GM18517 (cell line): ENCODE results near the gene TTC39A.

Experiments used
- ATAC-seq: cut with Tn5 transposase; IDR thresholded peaks from one replicate; pipeline ENCODE4 v1.9.1; 2021; ENCODE audit warnings: mild to moderate bottlenecking, moderate library complexity; ENCODE audit not compliant: unreplicated experiment

The TTC39A gene

GRCh38 chr1:51330331-51331201, at the start of gene TTC39A:
TTC39A (minus strand) TSS chr1:51330562; CDS start chr1:51330477, 85 bp downstream.
- ATAC-seq, result no peak

DNA sequence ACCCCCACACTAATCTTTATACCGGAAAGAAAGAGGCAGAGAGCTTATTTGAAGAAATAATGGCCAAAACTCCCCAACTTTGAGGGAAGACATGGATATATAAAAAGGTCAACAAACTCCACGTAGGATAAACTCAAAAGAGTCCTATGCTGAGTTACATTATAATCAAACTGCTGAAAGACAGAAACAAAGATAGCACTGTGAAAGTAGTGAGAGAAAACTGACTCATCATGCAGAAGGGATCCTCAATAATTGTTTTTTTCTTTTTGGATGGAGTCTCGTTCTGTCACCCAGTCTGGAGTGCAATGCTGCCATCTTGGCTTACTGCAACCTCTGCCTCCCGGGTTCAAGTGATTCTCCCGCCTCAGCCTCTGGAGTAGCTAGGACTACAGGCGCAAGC, 48.5 kb upstream of the TTC39A start:
- ATAC-seq, result no peak

DNA sequence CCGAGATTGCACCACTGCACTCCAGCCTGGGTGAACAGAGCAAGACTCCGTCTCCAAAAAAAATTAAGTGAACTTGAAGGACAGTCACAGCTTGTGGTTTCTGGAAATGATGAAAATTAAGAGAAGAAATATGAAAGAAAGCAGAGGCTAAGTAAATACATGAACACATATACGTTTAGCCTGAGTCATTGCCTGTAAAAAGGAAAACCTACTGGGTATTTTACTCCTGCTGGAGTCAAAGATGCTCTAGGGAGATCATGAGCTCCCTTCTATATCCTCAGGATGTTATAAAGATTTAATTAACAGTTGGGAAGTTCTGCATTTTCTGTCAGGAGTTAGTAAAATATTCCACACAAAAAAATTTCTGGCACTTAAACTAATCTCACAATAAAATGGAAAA, 43.5 kb upstream of the TTC39A start:
- no peak for ATAC-seq

DNA sequence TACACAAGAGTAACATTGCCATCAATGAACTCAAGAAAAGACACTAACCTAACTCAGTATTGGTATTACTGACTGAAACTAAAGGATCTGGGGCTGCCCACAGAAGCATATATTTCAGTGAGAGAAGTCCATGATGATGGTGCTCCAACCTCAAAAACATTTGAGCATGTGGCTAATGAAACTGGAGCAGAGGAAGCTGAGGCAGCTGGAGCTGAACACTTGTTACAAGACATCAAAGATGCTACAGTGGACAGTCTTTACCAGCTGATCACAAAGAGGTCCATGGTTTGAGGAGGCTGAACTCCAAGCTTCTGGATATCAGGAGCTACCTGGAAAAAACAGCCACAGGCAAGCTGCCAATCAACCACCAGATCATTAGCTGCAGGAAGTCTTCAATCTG, 42.2 kb upstream of the TTC39A start:
- ATAC-seq, result no peak

- no peak for ATAC-seq
Measured at GRCh38 chr1:51369171-51369570, 38.8 kb upstream of the TTC39A start.

GRCh38 chr1:51365774-51366173, 35.4 kb upstream of the TTC39A start:
- no peak for ATAC-seq

DNA sequence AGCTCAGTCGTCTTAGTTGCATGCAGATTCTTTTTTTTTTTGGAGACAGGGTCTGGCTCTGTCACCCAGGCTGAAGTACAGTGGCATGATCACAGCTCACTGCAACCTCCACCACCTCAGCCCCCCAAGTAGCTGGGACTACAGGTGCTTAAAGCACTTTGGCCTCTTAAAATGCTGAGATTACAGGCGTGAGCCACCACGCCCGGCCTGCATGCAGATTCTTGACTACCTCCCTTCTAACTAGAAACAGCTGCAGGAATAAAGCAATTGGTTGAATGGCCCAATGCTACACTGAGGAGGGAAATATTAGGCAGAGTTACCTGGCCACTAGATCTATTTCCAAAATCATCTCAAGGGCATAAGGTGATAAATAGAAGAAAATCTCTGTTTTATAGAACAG, 29.5 kb upstream of the TTC39A start:
- no peak for ATAC-seq

DNA sequence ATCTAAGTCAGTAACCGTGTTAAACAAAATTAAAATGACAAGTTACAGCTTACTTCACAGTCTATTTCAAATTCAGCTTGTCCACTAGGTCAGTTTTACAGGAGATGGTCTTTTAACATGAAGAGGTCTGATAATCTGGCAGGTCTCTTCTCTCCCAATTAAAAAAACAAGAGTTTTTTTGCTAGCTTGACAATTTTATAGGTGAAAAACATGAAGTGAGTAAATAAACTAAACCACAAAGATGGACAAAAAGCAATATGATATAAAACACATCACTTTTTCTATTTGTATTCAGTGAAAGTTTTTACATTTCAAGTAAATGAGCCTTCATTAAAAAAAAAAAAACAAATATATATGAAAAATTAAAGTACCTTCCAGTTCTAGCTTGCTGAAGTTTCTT, 25.0 kb upstream of the TTC39A start:
- no peak for ATAC-seq

GRCh38 chr1:51354416-51354815, 24.1 kb upstream of the TTC39A start:
- no peak for ATAC-seq

DNA sequence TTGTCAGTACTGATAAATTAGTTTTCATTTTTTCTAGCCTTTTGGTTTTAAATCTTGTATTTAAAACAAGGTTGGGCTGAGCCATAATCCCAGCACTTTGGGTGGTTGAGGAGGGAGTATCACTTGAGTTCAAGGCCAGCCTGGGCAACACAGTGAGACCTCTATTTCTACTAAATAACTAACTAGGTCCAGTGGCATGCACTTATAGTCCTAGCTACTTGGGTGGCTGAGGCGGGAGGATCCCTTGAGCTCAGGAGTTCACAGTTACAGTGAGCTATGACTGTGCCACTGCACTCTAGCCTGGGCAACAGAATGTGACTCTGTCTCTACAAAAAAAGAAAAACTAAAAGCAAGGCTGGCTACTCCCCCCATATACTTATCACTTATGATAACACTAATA, 21.5 kb upstream of the TTC39A start:
- no peak for ATAC-seq

DNA sequence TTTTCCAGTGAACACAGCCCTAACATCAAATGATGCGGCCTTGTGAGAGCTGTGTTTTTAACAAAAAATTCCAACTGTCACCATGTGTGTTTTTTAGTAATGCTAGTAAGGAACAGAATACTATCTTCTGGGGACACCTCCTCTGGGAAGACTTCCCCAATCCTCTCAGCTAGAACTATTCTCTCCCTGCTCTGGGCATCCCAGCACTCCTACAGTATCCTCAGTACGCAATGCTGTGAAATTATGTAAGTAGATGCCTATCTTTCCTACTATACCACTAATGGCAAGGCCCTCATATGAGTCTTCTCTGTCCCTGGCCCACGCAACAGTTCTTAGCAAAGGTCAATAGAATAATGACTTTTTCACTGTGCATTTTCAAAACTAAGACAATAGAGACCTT, 19.5 kb upstream of the TTC39A start:
- ATAC-seq, result no peak

GRCh38 chr1:51348147-51348527, 17.8 kb upstream of the TTC39A start:
- no peak for ATAC-seq

- no peak for ATAC-seq
Measured at GRCh38 chr1:51347398-51348146, 17.2 kb upstream of the TTC39A start.

GRCh38 chr1:51346086-51346942, 16.0 kb upstream of the TTC39A start:
- ATAC-seq, result no peak

DNA sequence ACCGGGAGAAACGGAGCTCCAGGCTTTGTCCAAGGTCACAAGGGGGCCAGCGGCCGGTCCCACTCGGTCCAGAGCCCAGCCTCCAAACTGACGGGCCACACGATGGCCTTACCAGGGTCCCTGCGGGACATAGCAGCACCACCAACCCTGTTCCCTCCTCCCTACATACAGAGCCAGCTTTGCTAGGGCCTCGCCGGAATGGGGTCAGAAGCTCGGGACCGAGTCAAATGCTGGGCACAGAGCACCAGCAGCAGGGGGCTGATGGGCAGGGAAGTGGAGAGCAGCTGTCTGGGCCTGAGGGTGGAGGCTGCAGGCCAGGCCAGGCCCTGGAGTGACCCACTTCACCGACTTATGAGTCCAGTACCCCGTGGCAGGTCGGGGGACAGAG, 14.9 kb upstream of the TTC39A start:
- ATAC-seq, result no peak

GRCh38 chr1:51344602-51345299, 14.4 kb upstream of the TTC39A start:
- ATAC-seq, result no peak

- ATAC-seq, result no peak
Measured at GRCh38 chr1:51344276-51344601, 13.9 kb upstream of the TTC39A start.

- ATAC-seq, result no peak
Measured at GRCh38 chr1:51343624-51344023, 13.3 kb upstream of the TTC39A start.

DNA sequence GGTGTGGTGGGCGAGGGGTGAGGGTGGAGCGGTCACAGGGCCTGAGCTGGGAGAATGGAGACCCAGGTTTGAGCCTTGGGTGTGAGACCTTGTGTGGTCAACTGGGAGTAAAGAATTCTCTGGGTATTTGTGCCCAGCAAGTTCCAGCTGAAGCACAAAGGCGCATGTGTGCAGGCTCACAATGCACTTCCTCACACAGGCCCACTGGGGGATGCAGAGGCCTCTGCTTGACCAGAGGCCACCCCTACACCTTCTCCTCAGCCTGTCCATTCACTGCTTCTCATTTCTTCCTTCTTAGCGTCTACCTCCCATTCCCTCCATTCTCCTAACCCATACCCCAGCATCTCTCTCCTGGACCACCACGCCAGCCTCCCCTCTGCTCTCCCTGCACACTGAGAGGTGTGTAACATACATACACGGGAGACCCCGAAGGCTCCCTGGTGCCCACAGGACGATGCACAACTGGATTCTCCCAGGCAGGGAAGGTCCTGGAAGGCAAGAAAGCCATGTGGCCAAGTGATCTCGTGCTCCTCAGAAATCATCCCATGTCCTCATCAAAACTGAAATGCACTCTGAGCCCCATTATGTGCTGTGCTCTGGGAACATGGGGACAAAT, 12.3 kb upstream of the TTC39A start:
- ATAC-seq, result no peak

DNA sequence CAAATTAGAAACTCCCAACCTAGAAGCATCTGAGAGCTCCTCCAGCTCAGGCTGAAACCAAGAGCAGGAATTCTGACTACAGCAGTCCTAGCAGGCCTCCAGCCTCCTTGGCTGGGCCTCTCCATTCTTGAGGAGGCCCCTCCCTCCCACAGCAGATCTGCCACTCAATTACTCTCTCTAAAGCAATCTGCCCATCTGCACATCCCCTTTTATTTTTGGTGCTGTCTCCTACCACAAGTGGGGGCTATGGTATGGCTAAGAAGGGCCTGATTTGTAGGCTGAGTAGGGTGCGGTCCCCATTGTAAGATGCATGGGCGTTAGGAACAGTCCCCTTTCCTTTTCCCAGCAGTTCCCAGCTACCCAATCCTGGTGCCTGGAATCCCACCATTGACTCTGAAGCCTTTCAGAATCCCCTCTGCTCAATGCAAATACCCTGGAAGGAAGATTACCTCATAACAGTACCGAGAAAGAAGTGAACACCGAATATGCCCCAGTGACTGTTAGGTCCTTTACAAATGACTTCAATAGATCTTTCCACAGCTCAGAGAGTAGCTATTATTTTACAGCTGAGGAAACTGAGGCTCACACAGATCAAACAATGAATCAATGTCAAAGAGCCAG, 11.6 kb upstream of the TTC39A start:
- peak; percentile 67 for ATAC-seq
